GM19452 (cell line): Measurements from ENCODE around the gene FBLN5.

Experiments
- ATAC-seq: cut with Tn5 transposase; IDR thresholded peaks from one replicate; pipeline ENCODE4 v1.9.1; 2021; ENCODE audit not compliant: unreplicated experiment

The FBLN5 gene

DNA sequence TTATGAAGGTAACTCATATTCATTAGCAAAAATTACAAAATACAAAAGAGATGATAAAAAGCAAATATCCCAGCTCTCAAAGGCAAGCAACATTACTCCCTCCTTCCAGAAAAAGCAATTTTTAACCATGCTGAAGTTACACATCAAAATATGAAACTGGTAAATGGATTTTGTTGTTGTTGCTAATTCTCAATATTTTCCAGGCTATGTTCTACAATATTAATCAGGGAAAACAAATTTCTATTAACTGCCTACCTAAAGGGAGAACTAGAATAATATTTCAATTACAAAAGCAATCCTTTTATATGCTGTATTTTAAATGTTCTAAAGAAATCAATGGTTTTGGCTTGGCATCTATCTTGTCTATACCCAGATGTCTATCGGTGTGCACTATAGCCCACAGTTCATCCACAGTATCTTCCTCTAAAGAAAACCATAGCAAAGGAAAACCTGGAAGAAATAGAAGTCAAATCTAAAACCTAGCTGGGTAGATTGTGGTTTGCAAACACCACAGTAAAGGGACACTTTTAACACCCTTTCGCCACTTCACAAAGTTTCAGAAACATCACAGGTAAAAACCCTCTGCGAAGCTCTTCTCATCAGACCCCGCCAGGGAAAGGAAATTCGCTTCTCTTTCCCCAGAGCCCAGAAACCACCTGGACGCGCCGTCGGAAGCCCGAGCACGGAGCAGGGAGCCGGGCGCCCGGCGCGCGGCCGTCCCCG is 112.1 kb downstream of the FBLN5 start:
- peak; percentile 23 for ATAC-seq

DNA sequence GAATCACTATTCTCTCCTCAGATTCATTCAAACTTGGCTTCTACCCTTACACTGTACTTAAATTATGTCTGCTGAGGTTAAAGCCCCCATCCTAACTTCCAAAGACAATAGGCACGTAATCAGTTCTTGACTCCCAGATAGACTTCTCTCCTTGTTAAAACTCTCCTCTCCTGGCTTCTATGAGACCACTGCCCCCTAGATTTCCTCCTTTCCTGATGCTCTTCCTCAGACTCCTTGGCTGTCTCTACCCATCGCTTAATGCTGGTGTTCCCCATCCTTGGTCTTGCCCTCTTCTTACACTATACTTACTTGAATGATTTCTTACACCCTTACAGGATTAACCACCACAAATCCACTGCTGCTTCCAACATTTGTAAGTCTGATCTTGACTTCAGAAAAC is 112.9 kb downstream of the FBLN5 start:
- ATAC-seq: no peak

GRCh38 chr14:91831337-91831736 is 116.2 kb downstream of the FBLN5 start:
- ATAC-seq: no peak

DNA sequence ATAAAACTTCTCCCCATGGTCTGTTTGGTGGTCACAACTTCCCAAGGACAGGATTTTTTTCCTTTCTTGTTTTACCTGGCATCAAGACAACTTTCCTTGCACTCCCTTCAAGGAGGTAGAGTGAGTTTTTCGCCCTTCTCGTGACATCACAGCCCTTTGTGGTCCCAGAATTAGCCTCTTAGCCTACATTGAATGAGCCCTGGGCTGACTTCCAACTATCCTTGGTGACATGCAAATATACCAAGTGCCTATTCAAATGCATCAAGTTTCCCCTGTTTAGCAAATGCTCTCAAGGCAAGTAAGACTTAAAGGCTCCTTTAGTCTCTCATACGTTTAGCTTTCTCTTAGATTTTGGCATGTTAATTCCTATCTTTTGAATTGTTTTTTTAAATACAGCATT is 116.7 kb downstream of the FBLN5 start:
- ATAC-seq: peak; percentile 64

GRCh38 chr14:91829511-91829910 is 118.0 kb downstream of the FBLN5 start:
- no peak for ATAC-seq

- no peak for ATAC-seq
Observed at GRCh38 chr14:91827746-91828145, 119.7 kb downstream of the FBLN5 start.
